ENCODE results near the gene PRPF6. TPM values are rescaled to one million over a fixed set of nuclear protein-coding genes. Genes with fewer than 3 reads are reported as not detected.

PRPF6 gene
- total RNA-seq, 1 donor from 2014 or later, result 48.4 TPM

- TF ChIP-seq CTCF (IDR thresholded peaks at IDR 0.05; ENCODE audit: insufficient read depth, low read length, severe bottlenecking), result no peak
- peaks cover 6% of the 10 kb centered on the region for H3K27me3 ChIP-seq (ENCODE audit: control insufficient read depth, insufficient read depth, low read length)
- H3K4me3 ChIP-seq (ENCODE audit: low read depth, low read length), result no peak overlapping the region
- DNase-seq (ENCODE audit: low read depth) (no peak), FAIRE-seq (no peak)
- no peaks in the 10 kb centered on the region for H3K36me3 ChIP-seq (ENCODE audit: control insufficient read depth, insufficient read depth, low read length)
Observed at GRCh38 chr20:64041040-64041780, 60.3 kb downstream of the PRPF6 start.

- Histone ChIP-seq H3K27me3 (ENCODE audit: control insufficient read depth, insufficient read depth, low read length) (peaks cover 8% of the 10 kb centered on the region), H3K36me3 (ENCODE audit: control insufficient read depth, insufficient read depth, low read length) (no peaks in the 10 kb centered on the region), H3K4me3 (ENCODE audit: low read depth, low read length) (peak overlapping the region; percentile 51)
- TF ChIP-seq CTCF (IDR thresholded peaks at IDR 0.05; ENCODE audit: insufficient read depth, low read length, severe bottlenecking), result no peak
- no peak for FAIRE-seq
- DNase-seq (ENCODE audit: low read depth), result no peak
Observed at GRCh38 chr20:64041781-64042053, 60.8 kb downstream of the PRPF6 start.

- Histone ChIP-seq H3K36me3 (ENCODE audit: control insufficient read depth, insufficient read depth, low read length) (no peaks in the 10 kb centered on the region), H3K27me3 (ENCODE audit: control insufficient read depth, insufficient read depth, low read length) (peaks cover 12% of the 10 kb centered on the region), H3K4me3 (ENCODE audit: low read depth, low read length) (peak overlapping the region; percentile 51)
- no peak for TF ChIP-seq CTCF (IDR thresholded peaks at IDR 0.05; ENCODE audit: insufficient read depth, low read length, severe bottlenecking)
- FAIRE-seq (no peak), DNase-seq (ENCODE audit: low read depth) (no peak)
Observed at GRCh38 chr20:64042054-64042781, 61.3 kb downstream of the PRPF6 start.

GRCh38 chr20:64043768-64044167, 62.8 kb downstream of the PRPF6 start:
- H3K4me3 ChIP-seq (ENCODE audit: low read depth, low read length), result no peak overlapping the region
- peaks cover 16% of the 10 kb centered on the region for H3K27me3 ChIP-seq (ENCODE audit: control insufficient read depth, insufficient read depth, low read length)
- no peak for TF ChIP-seq CTCF (IDR thresholded peaks at IDR 0.05; ENCODE audit: insufficient read depth, low read length, severe bottlenecking)
- FAIRE-seq (no peak), DNase-seq (ENCODE audit: low read depth) (no peak)
- H3K36me3 ChIP-seq (ENCODE audit: control insufficient read depth, insufficient read depth, low read length), result no peaks in the 10 kb centered on the region

GRCh38 chr20:64044484-64045247, 63.7 kb downstream of the PRPF6 start:
- Histone ChIP-seq H3K36me3 (ENCODE audit: control insufficient read depth, insufficient read depth, low read length) (no peaks in the 10 kb centered on the region), H3K4me3 (ENCODE audit: low read depth, low read length) (no peak overlapping the region), H3K27me3 (ENCODE audit: control insufficient read depth, insufficient read depth, low read length) (peaks cover 16% of the 10 kb centered on the region)
- DNase-seq (ENCODE audit: low read depth) (peak; percentile 69), FAIRE-seq (no peak)
- no peak for TF ChIP-seq CTCF (IDR thresholded peaks at IDR 0.05; ENCODE audit: insufficient read depth, low read length, severe bottlenecking)
